Measurements from ENCODE around the gene PEMT. TPM values are rescaled to one million over a fixed set of nuclear protein-coding genes. Genes with fewer than 3 reads are reported as not detected.

The PEMT gene
- total and polyA plus RNA-seq, 2 of the 8 experiments (the other 6 are each of a cell fraction or from before 2014, with no cell fraction given), result 42.0 to 118 TPM

GRCh38 chr17:17577373-17577772 lies 14.1 kb downstream of the PEMT start:
- H3K14ac ChIP-seq (ENCODE audit: insufficient read length), result no peak overlapping the region
- H3K18ac ChIP-seq (ENCODE audit: extremely low read depth, low read length), result no peak overlapping the region
- H3K27me3 ChIP-seq (replicated peaks in 1 of 4; ENCODE audit: control insufficient read depth in 3 of 4, extremely low read depth in 1 of 4, insufficient read depth in 3 of 4, low read length in 3 of 4), result no peaks in the 10 kb centered on the region
- WGBS, 2 experiments (ENCODE audit: extremely low coverage in 1 of 2, insufficient coverage in 1 of 2, insufficient read length in 1 of 2, insufficient replicate concordance in 2 of 2, low coverage in 1 of 2, low lambda C conversion rate in 2 of 2, missing lambda C conversion rate in 1 of 2), result 96% methylated on average over 12 of the region's 17 CpGs; no CpG with 5 or more reads in 1 of the 2 experiments
- H3K4me1 ChIP-seq (replicated peaks in 1 of 4; ENCODE audit: control insufficient read depth in 3 of 4, insufficient read depth in 4 of 4, low read length in 3 of 4), result no peaks in the 10 kb centered on the region
- POLR2A ChIA-PET (ENCODE audit: partially characterized antibody), result interaction anchor here (0.6 to 1.9 kb wide), 3 partner anchors 9 to 81 kb away, joined by 3 to 5 read pairs (median 4); partner anchors contain the start of gene RASD1
- CTCF ChIA-PET (ENCODE audit: partially characterized antibody), result interaction anchor here (0.6 to 7.0 kb wide), 11 partner anchors 9 to 661 kb away, joined by 3 to 56 read pairs (median 3); partner anchors contain the start of gene RASD1
- no peak overlapping the region for H2BK12ac ChIP-seq (ENCODE audit: low read depth, low read length)
- no peak overlapping the region for H3K9ac ChIP-seq (replicated peaks in 1 of 4; ENCODE audit: extremely low read depth in 1 of 4, low read depth in 3 of 4, low read length in 3 of 4)
- no peak overlapping the region for H2BK20ac ChIP-seq (ENCODE audit: low read length)
- peaks cover 2% of the 10 kb centered on the region for H3K79me1 ChIP-seq (ENCODE audit: low read depth, low read length)
- H3K23me2 ChIP-seq (ENCODE audit: low read depth, low read length), result no peaks in the 10 kb centered on the region
- H2AK5ac ChIP-seq (ENCODE audit: low read depth, low read length), result no peak overlapping the region
- H2BK15ac ChIP-seq (ENCODE audit: low read length), result no peak overlapping the region
- H4K5ac ChIP-seq (ENCODE audit: insufficient read length, low read depth, low read length), result no peak overlapping the region
- no peaks in the 10 kb centered on the region for H3K9me3 ChIP-seq (ENCODE audit: insufficient read depth in 2 of 2, low read depth in 1 of 2, low read length in 1 of 2)
- H4K20me1 ChIP-seq (replicated peaks in 1 of 2; ENCODE audit: control insufficient read depth in 1 of 2, insufficient read depth in 2 of 2, low read length in 2 of 2), result no peaks in the 10 kb centered on the region
- no peak overlapping the region for H3K4me3 ChIP-seq (ENCODE audit: extremely low read depth in 1 of 4, insufficient read depth in 2 of 4, low read depth in 3 of 4, low read length in 4 of 4)
- TF ChIP-seq BCL11A (IDR thresholded peaks at IDR 0.05; ENCODE audit: low read depth in 2 of 2, low read length in 2 of 2) (no peak), ATF2 (IDR thresholded peaks at IDR 0.05; ENCODE audit: low read length) (no peak), ASH2L (IDR thresholded peaks at IDR 0.05; ENCODE audit: low read length) (no peak), CBX8 (IDR thresholded peaks at IDR 0.05; ENCODE audit: borderline replicate concordance, low read depth, low read length) (no peak), JUN (IDR thresholded peaks at IDR 0.05; ENCODE audit: low read depth, low read length) (no peak), GABPA (IDR thresholded peaks at IDR 0.05; ENCODE audit: borderline replicate concordance, insufficient read depth, low read length) (no peak), NRF1 (IDR thresholded peaks at IDR 0.05; ENCODE audit: low read depth, low read length) (no peak), BRCA1 (IDR thresholded peaks at IDR 0.05; ENCODE audit: low read depth, low read length) (no peak)
- no peak overlapping the region for H2BK120ac ChIP-seq (replicated peaks; ENCODE audit: low read depth, low read length)
- H3K27ac ChIP-seq (ENCODE audit: low read depth, low read length), result no peak overlapping the region
- FAIRE-seq (no peak), DNase-seq (ENCODE audit: low read depth in 1 of 2, low spot score in 2 of 2) (no peak)
- no peak overlapping the region for H4K91ac ChIP-seq (replicated peaks; ENCODE audit: insufficient read length, low read length)
- no peak overlapping the region for H3K4me2 ChIP-seq (ENCODE audit: insufficient read depth in 1 of 2, low read depth in 2 of 2, low read length in 2 of 2)
- H4K8ac ChIP-seq (ENCODE audit: extremely low read depth, insufficient read depth, low read length), result no peak overlapping the region
- H3K56ac ChIP-seq (replicated peaks; ENCODE audit: insufficient read length, low read depth, low read length), result no peak overlapping the region
- no peaks in the 10 kb centered on the region; a peak in 1 of 4 replicates for H3K79me2 ChIP-seq (ENCODE audit: control insufficient read depth in 1 of 2, insufficient read depth in 2 of 2, low read length in 2 of 2)
- H3K23ac ChIP-seq (ENCODE audit: insufficient read length), result no peak overlapping the region
- no peak overlapping the region for H2BK5ac ChIP-seq (ENCODE audit: low read depth, low read length)
- H3K4ac ChIP-seq (replicated peaks; ENCODE audit: insufficient read length, low read depth, low read length), result no peak overlapping the region
- H3K36me3 ChIP-seq (ENCODE audit: control insufficient read depth in 2 of 4, insufficient read depth in 4 of 4, low read length in 3 of 4), result no peaks in the 10 kb centered on the region; a peak in 2 of 8 replicates
- no peak overlapping the region for H2AFZ ChIP-seq (ENCODE audit: low read length)

Data from H1 (cell line).